ENCODE measurements around the gene PNPLA7.

The PNPLA7 gene

GRCh38 chr9:137432687-137433348 is 117.4 kb downstream of the PNPLA7 start:
- DNase-seq, result no peak

- DNase-seq, result no peak
Measured at GRCh38 chr9:137431416-137431931, 118.7 kb downstream of the PNPLA7 start.

GRCh38 chr9:137430723-137431415 is 119.3 kb downstream of the PNPLA7 start:
- no peak for DNase-seq

- no peak for DNase-seq
Measured at GRCh38 chr9:137429974-137430722, 120.1 kb downstream of the PNPLA7 start.

- DNase-seq, result no peak
Measured at GRCh38 chr9:137429546-137429890, 120.7 kb downstream of the PNPLA7 start.

- DNase-seq, result no peak
Measured at GRCh38 chr9:137428841-137429545, 121.2 kb downstream of the PNPLA7 start.

- DNase-seq, result no peak
Measured at GRCh38 chr9:137428311-137428630, 121.9 kb downstream of the PNPLA7 start.

- DNase-seq, result no peak
Measured at GRCh38 chr9:137427454-137428310, 122.5 kb downstream of the PNPLA7 start.

- no peak for DNase-seq
Measured at GRCh38 chr9:137426018-137426681, 124.1 kb downstream of the PNPLA7 start.

- no peak for DNase-seq
Measured at GRCh38 chr9:137423514-137424291, 126.5 kb downstream of the PNPLA7 start.

GRCh38 chr9:137422604-137423513 is 127.3 kb downstream of the PNPLA7 start, which contains the start of the genes EXD3 and NOXA1:
TSS of gene EXD3 (minus strand) at chr9:137423162. CDS start at chr9:137395357, 27,805 bp downstream.
TSS of gene NOXA1 (plus strand) at chr9:137423393. CDS start at chr9:137423530, 137 bp downstream.
- peak; percentile 79 for DNase-seq

GRCh38 chr9:137421838-137422603 is 128.2 kb downstream of the PNPLA7 start:
- no peak for DNase-seq

GRCh38 chr9:137417161-137418021 is 132.8 kb downstream of the PNPLA7 start:
- no peak for DNase-seq

GRCh38 chr9:137416563-137417151 is 133.5 kb downstream of the PNPLA7 start:
- DNase-seq, result no peak

- no peak for DNase-seq
Measured at GRCh38 chr9:137416006-137416562, 134.1 kb downstream of the PNPLA7 start.

GRCh38 chr9:137415451-137415850 is 134.8 kb downstream of the PNPLA7 start:
- DNase-seq, result no peak

GRCh38 chr9:137412431-137412830 is 137.8 kb downstream of the PNPLA7 start:
- DNase-seq, result no peak
